HL-60 (cell line): ENCODE results near the gene PITPNB.

Experiments used
- GABPA ChIP-seq: IDR thresholded peaks from 2 replicates; pipeline ENCODE4 v1.6.1; 2012; ENCODE audit warnings: low read depth
- SPI1 ChIP-seq: IDR thresholded peaks from 2 replicates; pipeline ENCODE4 v1.6.1; 2012; ENCODE audit warnings: low read depth, mild to moderate bottlenecking, borderline replicate concordance
- TF ChIP-seq, protein P1 (sequence below): IDR thresholded peaks from one replicate; pipeline ENCODE4 v1.5.1; 2011; ENCODE audit warnings: low read length, control low read depth, inconsistent platforms; ENCODE audit not compliant: insufficient read depth
- TF ChIP-seq, protein P2 (sequence below): IDR thresholded peaks from 2 replicates; pipeline ENCODE4 v1.6.1; 2012; ENCODE audit warnings: low read depth; ENCODE audit not compliant: insufficient replicate concordance

DNA sequence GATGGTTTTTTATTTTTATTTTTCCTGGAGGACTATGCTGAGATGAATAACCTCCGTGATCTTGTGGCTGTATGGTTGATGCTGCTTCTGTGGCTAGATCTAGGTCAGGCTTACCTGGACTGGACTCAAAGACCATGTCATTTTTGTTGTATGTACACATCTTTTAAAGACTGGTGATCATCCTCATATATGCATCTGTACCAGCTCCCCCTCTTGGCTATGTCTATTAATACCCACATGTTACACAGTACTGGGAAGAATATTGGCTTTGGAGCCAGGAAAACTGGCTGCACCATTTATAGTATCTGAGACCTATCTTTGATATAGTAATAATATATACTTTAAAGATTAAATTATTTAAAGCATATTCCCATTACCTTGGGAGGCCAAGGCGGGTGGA, 18.4 kb upstream of the PITPNB start:
- TF ChIP-seq, protein P1, sequence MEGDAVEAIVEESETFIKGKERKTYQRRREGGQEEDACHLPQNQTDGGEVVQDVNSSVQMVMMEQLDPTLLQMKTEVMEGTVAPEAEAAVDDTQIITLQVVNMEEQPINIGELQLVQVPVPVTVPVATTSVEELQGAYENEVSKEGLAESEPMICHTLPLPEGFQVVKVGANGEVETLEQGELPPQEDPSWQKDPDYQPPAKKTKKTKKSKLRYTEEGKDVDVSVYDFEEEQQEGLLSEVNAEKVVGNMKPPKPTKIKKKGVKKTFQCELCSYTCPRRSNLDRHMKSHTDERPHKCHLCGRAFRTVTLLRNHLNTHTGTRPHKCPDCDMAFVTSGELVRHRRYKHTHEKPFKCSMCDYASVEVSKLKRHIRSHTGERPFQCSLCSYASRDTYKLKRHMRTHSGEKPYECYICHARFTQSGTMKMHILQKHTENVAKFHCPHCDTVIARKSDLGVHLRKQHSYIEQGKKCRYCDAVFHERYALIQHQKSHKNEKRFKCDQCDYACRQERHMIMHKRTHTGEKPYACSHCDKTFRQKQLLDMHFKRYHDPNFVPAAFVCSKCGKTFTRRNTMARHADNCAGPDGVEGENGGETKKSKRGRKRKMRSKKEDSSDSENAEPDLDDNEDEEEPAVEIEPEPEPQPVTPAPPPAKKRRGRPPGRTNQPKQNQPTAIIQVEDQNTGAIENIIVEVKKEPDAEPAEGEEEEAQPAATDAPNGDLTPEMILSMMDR, result no peak
- no peak for TF ChIP-seq SPI1
- TF ChIP-seq, protein P2, sequence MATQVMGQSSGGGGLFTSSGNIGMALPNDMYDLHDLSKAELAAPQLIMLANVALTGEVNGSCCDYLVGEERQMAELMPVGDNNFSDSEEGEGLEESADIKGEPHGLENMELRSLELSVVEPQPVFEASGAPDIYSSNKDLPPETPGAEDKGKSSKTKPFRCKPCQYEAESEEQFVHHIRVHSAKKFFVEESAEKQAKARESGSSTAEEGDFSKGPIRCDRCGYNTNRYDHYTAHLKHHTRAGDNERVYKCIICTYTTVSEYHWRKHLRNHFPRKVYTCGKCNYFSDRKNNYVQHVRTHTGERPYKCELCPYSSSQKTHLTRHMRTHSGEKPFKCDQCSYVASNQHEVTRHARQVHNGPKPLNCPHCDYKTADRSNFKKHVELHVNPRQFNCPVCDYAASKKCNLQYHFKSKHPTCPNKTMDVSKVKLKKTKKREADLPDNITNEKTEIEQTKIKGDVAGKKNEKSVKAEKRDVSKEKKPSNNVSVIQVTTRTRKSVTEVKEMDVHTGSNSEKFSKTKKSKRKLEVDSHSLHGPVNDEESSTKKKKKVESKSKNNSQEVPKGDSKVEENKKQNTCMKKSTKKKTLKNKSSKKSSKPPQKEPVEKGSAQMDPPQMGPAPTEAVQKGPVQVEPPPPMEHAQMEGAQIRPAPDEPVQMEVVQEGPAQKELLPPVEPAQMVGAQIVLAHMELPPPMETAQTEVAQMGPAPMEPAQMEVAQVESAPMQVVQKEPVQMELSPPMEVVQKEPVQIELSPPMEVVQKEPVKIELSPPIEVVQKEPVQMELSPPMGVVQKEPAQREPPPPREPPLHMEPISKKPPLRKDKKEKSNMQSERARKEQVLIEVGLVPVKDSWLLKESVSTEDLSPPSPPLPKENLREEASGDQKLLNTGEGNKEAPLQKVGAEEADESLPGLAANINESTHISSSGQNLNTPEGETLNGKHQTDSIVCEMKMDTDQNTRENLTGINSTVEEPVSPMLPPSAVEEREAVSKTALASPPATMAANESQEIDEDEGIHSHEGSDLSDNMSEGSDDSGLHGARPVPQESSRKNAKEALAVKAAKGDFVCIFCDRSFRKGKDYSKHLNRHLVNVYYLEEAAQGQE, result no peak
- TF ChIP-seq GABPA, result no peak
